Measurements from ENCODE around the gene ZCCHC24.

- TF ChIP-seq ZNF274 (IDR thresholded peaks at IDR 0.05; ENCODE audit: low read depth, low read length) (no peak), SUZ12 (IDR thresholded peaks at IDR 0.05; ENCODE audit: extremely low read depth, insufficient read depth, insufficient read length) (no peak), YY1 (IDR thresholded peaks at IDR 0.05; ENCODE audit: insufficient read depth, insufficient read length) (no peak)
These were observed 10.6 kb downstream of the ZCCHC24 start for GRCh38 chr10:79434821-79435251.

Measured in NT2/D1 (cell line).